Measurements from ENCODE around the gene POLR1A. TPM values are rescaled to one million over a fixed set of nuclear protein-coding genes. Genes with fewer than 3 reads are reported as not detected.

The POLR1A gene
- total RNA-seq, 2 donors from 2014 or later: 37.9 to 45.5 TPM

DNA sequence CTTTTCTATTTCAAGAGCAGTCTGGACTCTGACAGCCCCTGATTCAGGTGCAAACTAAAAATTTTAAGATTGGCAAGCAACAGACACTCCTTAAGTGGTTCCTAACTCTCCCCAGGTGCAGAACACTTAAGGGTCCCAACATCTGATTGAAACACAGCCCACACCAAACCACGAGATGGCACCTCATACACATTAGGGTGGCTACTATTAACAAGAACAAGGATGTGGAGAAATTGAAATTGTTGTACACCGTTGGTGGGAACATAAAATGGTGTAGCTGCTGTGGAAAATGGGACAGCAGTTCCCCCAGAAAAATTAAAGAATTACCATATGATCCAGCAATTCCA is 82.3 kb downstream of the POLR1A start:
- no peaks in the 10 kb centered on the region for H3K4me1 Mint-ChIP-seq
- H3K27ac ChIP-seq (ENCODE audit: low read depth, low read length): no peak overlapping the region
- peaks cover 37% of the 10 kb centered on the region for H3K36me3 Mint-ChIP-seq (ENCODE audit: low read depth)
- no peaks in the 10 kb centered on the region for H3K27me3 Mint-ChIP-seq (ENCODE audit: insufficient read depth)
- no peak overlapping the region for H3K27ac Mint-ChIP-seq
- DNase-seq: no peak
- WGBS, 2 experiments (ENCODE audit: insufficient coverage in 1 of 2, insufficient read length in 1 of 2): 95% methylated on average over 2 of the region's 2 CpGs; no CpG with 5 or more reads in 1 of the 2 experiments
- TF ChIP-seq, protein P1, sequence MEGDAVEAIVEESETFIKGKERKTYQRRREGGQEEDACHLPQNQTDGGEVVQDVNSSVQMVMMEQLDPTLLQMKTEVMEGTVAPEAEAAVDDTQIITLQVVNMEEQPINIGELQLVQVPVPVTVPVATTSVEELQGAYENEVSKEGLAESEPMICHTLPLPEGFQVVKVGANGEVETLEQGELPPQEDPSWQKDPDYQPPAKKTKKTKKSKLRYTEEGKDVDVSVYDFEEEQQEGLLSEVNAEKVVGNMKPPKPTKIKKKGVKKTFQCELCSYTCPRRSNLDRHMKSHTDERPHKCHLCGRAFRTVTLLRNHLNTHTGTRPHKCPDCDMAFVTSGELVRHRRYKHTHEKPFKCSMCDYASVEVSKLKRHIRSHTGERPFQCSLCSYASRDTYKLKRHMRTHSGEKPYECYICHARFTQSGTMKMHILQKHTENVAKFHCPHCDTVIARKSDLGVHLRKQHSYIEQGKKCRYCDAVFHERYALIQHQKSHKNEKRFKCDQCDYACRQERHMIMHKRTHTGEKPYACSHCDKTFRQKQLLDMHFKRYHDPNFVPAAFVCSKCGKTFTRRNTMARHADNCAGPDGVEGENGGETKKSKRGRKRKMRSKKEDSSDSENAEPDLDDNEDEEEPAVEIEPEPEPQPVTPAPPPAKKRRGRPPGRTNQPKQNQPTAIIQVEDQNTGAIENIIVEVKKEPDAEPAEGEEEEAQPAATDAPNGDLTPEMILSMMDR (conservative IDR thresholded peaks at IDR 0.05): no peak
- H3K4me1 ChIP-seq (ENCODE audit: control insufficient read depth, insufficient read depth, low read length): no peaks in the 10 kb centered on the region
- no peaks in the 10 kb centered on the region for H3K27me3 ChIP-seq (ENCODE audit: control insufficient read depth, insufficient read depth, low read length, poor library complexity, severe bottlenecking)
- no peak overlapping the region for H3K9ac ChIP-seq (ENCODE audit: extremely low read depth, low read length, poor library complexity, severe bottlenecking)
- peaks cover 35% of the 10 kb centered on the region for H3K36me3 ChIP-seq (ENCODE audit: control insufficient read depth, insufficient read depth, low read length)
- no peaks in the 10 kb centered on the region for H3K9me3 Mint-ChIP-seq
- no peak overlapping the region for H3K4me3 ChIP-seq (ENCODE audit: low read length)
- H3K4me3 Mint-ChIP-seq: no peak overlapping the region
- no peaks in the 10 kb centered on the region for H3K9me3 ChIP-seq (ENCODE audit: control insufficient read depth, low read length)

DNA sequence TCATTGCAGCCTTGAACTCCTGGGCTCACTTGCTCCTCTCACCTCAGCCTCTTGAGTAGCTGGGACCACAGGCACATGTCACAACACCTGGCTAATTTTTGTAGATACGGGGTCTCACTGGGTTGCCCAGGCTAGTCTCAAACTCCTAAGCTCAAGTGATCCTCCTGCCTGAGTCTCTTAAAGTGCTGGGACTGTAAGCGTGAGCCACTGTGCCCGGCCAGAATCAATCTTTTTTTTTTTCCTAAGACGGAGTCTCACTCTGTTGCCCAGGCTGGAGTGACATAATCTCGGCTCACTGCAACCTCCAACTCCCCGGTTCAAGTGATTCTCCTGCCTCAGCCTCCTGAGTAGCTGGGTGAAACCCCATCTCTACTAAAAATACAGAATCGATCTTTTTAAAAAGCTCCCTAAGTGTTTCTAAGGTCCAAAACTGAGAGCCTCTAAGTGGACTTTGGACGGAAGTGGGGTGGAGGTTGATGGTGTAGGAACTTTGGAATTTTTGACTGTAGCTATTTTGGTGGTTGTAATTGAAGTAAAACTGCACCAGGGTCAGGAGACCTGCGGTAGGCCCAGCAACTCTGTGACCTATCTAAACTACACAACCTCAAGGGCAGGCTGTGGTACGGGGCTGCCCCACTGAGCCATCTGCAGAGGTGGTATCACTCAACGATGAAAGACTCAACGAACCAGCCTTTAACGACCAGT is 82.9 kb downstream of the POLR1A start:
- Histone ChIP-seq H3K27ac (ENCODE audit: low read depth, low read length) (no peak overlapping the region), H3K9ac (ENCODE audit: extremely low read depth, low read length, poor library complexity, severe bottlenecking) (no peak overlapping the region), H3K36me3 (ENCODE audit: control insufficient read depth, insufficient read depth, low read length) (peaks cover 31% of the 10 kb centered on the region), H3K4me1 (ENCODE audit: control insufficient read depth, insufficient read depth, low read length) (no peaks in the 10 kb centered on the region), H3K9me3 (ENCODE audit: control insufficient read depth, low read length) (no peaks in the 10 kb centered on the region), H3K27me3 (ENCODE audit: control insufficient read depth, insufficient read depth, low read length, poor library complexity, severe bottlenecking) (no peaks in the 10 kb centered on the region), H3K4me3 (ENCODE audit: low read length) (no peak overlapping the region)
- TF ChIP-seq, protein P1 (conservative IDR thresholded peaks at IDR 0.05): no peak
- Mint-ChIP-seq H3K9me3 (no peaks in the 10 kb centered on the region), H3K4me3 (no peak overlapping the region), H3K36me3 (ENCODE audit: low read depth) (peaks cover 32% of the 10 kb centered on the region), H3K4me1 (no peaks in the 10 kb centered on the region), H3K27me3 (ENCODE audit: insufficient read depth) (no peaks in the 10 kb centered on the region), H3K27ac (no peak overlapping the region)
- DNase-seq: no peak
- WGBS, 2 experiments (ENCODE audit: insufficient coverage in 1 of 2, insufficient read length in 1 of 2): 91 to 94% methylated on average over 11 to 13 of the region's 13 CpGs

DNA sequence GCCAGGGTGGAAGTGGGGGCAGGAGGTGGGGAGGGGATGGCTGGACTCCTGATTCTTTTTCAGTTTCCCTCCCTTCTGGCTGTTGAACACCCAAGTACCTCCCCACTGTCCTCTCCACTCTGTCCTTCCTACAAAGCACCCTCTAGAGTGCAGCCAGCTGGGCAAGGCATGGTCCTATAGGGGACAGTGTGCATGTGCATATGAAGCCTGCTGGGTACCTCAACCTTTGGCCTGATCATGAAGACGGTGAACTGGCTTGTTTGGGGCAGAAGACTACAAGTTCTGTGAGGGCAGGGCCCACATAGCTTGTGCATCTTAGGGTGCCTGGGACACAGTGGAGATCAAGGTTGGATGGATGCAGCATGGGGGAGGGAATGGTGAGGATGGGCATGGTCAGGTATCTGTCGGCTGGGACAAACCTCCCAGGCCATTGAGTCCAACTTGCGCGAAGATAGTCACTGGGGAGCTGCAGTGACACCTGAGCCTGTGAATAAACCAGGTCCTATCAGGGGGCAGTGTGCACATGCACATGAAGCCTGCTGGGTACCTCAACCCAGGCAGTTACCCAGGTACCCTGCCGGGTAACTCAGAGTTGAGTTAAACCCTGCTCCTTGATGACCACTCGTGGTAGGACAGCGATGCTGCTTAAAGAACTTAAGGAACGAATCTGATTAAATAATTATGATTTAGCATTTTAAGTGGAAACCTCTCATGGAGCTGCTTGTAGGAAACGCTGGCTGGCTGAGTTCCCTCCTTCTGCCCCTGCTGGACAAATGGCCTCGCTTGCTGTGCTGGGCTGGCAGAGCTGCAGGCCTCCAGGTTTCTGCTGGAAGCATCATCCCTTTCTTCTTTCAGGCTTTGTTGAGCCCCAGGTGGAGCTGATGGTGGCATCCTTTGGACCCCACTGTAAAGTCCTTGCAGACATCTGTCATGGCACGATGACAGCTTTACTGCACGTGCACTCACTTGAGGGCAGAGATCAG is 84.0 kb downstream of the POLR1A start:
- H3K4me3 Mint-ChIP-seq: no peak overlapping the region
- peaks cover 21% of the 10 kb centered on the region for H3K36me3 Mint-ChIP-seq (ENCODE audit: low read depth)
- no peaks in the 10 kb centered on the region for H3K4me1 Mint-ChIP-seq
- no peaks in the 10 kb centered on the region for H3K9me3 Mint-ChIP-seq
- no peaks in the 10 kb centered on the region for H3K9me3 ChIP-seq (ENCODE audit: control insufficient read depth, low read length)
- no peaks in the 10 kb centered on the region for H3K4me1 ChIP-seq (ENCODE audit: control insufficient read depth, insufficient read depth, low read length)
- peak; percentile 67 for DNase-seq
- 95% methylated on average over 7 to 12 of the region's 12 CpGs for WGBS, 2 experiments (ENCODE audit: insufficient coverage in 1 of 2, insufficient read length in 1 of 2)
- H3K36me3 ChIP-seq (ENCODE audit: control insufficient read depth, insufficient read depth, low read length): peaks cover 21% of the 10 kb centered on the region
- no peaks in the 10 kb centered on the region for H3K27me3 ChIP-seq (ENCODE audit: control insufficient read depth, insufficient read depth, low read length, poor library complexity, severe bottlenecking)
- no peak overlapping the region for H3K9ac ChIP-seq (ENCODE audit: extremely low read depth, low read length, poor library complexity, severe bottlenecking)
- peaks cover under 1% of the 10 kb centered on the region for H3K27me3 Mint-ChIP-seq (ENCODE audit: insufficient read depth)
- no peak overlapping the region for H3K27ac ChIP-seq (ENCODE audit: low read depth, low read length)
- no peak overlapping the region for H3K4me3 ChIP-seq (ENCODE audit: low read length)
- TF ChIP-seq, protein P1 (conservative IDR thresholded peaks at IDR 0.05): peak; percentile 60
- no peak overlapping the region for H3K27ac Mint-ChIP-seq

Data from endodermal cell (in vitro differentiated cells).